Measurements from ENCODE around the gene RIOK1. TPM values are rescaled to one million over a fixed set of nuclear protein-coding genes. Genes with fewer than 3 reads are reported as not detected.

RIOK1 gene
- total RNA-seq, 1 experiment from 2014 or later, result 16.9 TPM

DNA sequence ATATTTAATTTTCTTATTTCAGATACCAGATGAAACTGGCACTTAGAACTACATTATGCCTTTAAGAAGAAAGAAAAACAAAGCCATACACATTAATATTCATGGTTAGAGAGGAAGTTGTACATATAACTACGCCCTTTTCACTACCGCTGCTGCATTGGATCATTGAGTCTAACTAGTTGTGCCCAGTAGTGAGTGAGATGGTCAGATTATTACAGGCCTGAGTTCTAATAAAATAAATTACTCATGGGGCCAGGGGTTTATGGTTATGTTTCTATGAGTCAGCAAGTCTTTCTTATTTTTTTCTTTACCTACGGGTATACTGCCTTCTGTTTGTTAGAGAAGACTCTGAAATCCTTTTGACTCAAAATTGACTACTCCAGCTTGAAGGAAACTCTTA is 11.5 kb downstream of the RIOK1 start:
- Histone ChIP-seq H3K9me3 (ENCODE audit: insufficient read depth, low read depth) (no peaks in the 10 kb centered on the region), H3K4me2 (no peak overlapping the region), H3K36me3 (ENCODE audit: low read depth) (peaks cover 8% of the 10 kb centered on the region; the same call in 1 of the 2 replicates), H4K20me1 (ENCODE audit: insufficient read depth) (no peaks in the 10 kb centered on the region), H3K4me1 (replicated peaks; ENCODE audit: insufficient read depth) (no peaks in the 10 kb centered on the region), H3F3A (ENCODE audit: insufficient read depth, low read depth) (no peaks in the 10 kb centered on the region), H3K4me3 (no peak overlapping the region), H2AFZ (no peak overlapping the region), H3K79me2 (ENCODE audit: low read depth) (no peaks in the 10 kb centered on the region), H3K9me2 (ENCODE audit: insufficient read depth) (no peaks in the 10 kb centered on the region), H3K27ac (no peak overlapping the region), H3K27me3 (ENCODE audit: insufficient read depth, low read depth) (no peaks in the 10 kb centered on the region)
- TF ChIP-seq, protein P1, sequence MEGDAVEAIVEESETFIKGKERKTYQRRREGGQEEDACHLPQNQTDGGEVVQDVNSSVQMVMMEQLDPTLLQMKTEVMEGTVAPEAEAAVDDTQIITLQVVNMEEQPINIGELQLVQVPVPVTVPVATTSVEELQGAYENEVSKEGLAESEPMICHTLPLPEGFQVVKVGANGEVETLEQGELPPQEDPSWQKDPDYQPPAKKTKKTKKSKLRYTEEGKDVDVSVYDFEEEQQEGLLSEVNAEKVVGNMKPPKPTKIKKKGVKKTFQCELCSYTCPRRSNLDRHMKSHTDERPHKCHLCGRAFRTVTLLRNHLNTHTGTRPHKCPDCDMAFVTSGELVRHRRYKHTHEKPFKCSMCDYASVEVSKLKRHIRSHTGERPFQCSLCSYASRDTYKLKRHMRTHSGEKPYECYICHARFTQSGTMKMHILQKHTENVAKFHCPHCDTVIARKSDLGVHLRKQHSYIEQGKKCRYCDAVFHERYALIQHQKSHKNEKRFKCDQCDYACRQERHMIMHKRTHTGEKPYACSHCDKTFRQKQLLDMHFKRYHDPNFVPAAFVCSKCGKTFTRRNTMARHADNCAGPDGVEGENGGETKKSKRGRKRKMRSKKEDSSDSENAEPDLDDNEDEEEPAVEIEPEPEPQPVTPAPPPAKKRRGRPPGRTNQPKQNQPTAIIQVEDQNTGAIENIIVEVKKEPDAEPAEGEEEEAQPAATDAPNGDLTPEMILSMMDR (conservative IDR thresholded peaks at IDR 0.05), result no peak
- TF ChIP-seq EZH2 (IDR thresholded peaks at IDR 0.05; ENCODE audit: low read depth), result no peak
- no TSS peak for BruUV-seq (replicated peaks)
- ChIA-PET POLR2A (ENCODE audit: unreplicated experiment) (interaction anchor here (0.7 kb wide), 2 partner anchors 89 to 831 kb away, joined by 4 to 5 read pairs; no protein-coding TSS in a partner anchor), CTCF (interaction anchor here (0.6 kb wide), 1 partner anchor 125 kb away, joined by 3 read pairs; no protein-coding TSS in a partner anchor)
- intact Hi-C loops (cut with micrococcal nuclease; ENCODE audit: unreplicated experiment), result no loop called here
- no peak for DNase-seq

DNA sequence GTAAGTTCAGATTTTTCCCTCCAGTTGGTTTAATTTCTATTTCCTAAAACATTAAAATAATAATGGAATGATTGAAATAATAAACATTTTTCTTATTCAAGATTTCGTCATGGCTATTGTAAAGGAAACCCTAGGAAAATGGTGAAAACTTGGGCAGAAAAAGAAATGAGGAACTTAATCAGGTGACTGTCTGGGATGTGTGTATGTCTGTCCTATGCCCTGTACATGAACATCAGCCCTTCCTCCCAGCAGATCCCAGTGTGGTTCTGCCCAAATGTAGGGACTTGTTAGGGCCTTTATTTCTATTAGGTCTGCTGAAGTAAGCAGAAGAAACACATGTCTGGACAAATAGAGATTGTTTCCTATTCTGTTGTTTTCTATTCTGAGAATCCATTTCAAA is 13.1 kb downstream of the RIOK1 start:
- H3K9me2 ChIP-seq (ENCODE audit: insufficient read depth), result no peaks in the 10 kb centered on the region
- H3K36me3 ChIP-seq (ENCODE audit: low read depth), result peaks cover 8% of the 10 kb centered on the region; the same call in 1 of the 2 replicates
- H3K9me3 ChIP-seq (ENCODE audit: insufficient read depth, low read depth), result no peaks in the 10 kb centered on the region
- H4K20me1 ChIP-seq (ENCODE audit: insufficient read depth), result no peaks in the 10 kb centered on the region
- no peaks in the 10 kb centered on the region for H3K4me1 ChIP-seq (replicated peaks; ENCODE audit: insufficient read depth)
- no peak overlapping the region for H3K4me3 ChIP-seq
- DNase-seq, result no peak
- POLR2A ChIA-PET (ENCODE audit: unreplicated experiment), result no interaction called here
- no peaks in the 10 kb centered on the region for H3K79me2 ChIP-seq (ENCODE audit: low read depth)
- CTCF ChIA-PET, result no interaction called here
- no peaks in the 10 kb centered on the region for H3F3A ChIP-seq (ENCODE audit: insufficient read depth, low read depth)
- no peak overlapping the region for H3K27ac ChIP-seq
- TF ChIP-seq, protein P1 (conservative IDR thresholded peaks at IDR 0.05), result no peak
- TF ChIP-seq EZH2 (IDR thresholded peaks at IDR 0.05; ENCODE audit: low read depth), result no peak
- intact Hi-C loops (cut with micrococcal nuclease; ENCODE audit: unreplicated experiment), result no loop called here
- H3K4me2 ChIP-seq, result no peak overlapping the region
- no TSS peak for BruUV-seq (replicated peaks)
- no peaks in the 10 kb centered on the region for H3K27me3 ChIP-seq (ENCODE audit: insufficient read depth, low read depth)
- H2AFZ ChIP-seq, result no peak overlapping the region

DNA sequence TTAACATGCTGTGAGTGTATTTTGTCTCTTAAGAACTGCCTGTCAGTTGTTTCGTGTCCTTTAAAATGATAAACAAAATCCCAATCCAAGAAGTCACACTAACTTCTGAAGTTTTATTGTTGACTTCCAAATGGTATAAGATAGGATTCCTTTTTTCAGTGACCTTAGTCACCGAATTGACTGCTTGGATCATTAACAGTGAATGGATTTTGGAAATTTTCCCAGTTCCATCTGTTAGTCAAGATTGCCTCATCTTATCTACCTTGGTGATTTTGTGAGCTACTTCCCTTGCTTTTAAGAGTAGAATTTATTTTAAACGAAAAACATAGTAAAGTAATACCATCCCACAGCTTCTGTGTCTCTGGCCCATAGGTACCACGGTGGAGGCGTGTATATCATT is 14.9 kb downstream of the RIOK1 start:
- CTCF ChIA-PET, result no interaction called here
- TF ChIP-seq EZH2 (IDR thresholded peaks at IDR 0.05; ENCODE audit: low read depth), result no peak
- TF ChIP-seq, protein P1 (conservative IDR thresholded peaks at IDR 0.05), result no peak
- no peaks in the 10 kb centered on the region for H3K79me2 ChIP-seq (ENCODE audit: low read depth)
- no peak overlapping the region for H3K27ac ChIP-seq
- no peaks in the 10 kb centered on the region for H3F3A ChIP-seq (ENCODE audit: insufficient read depth, low read depth)
- no peaks in the 10 kb centered on the region for H3K27me3 ChIP-seq (ENCODE audit: insufficient read depth, low read depth)
- no peaks in the 10 kb centered on the region for H4K20me1 ChIP-seq (ENCODE audit: insufficient read depth)
- no peaks in the 10 kb centered on the region for H3K9me3 ChIP-seq (ENCODE audit: insufficient read depth, low read depth)
- H2AFZ ChIP-seq, result no peak overlapping the region
- no peaks in the 10 kb centered on the region for H3K4me1 ChIP-seq (replicated peaks; ENCODE audit: insufficient read depth)
- H3K4me3 ChIP-seq, result no peak overlapping the region
- BruUV-seq (replicated peaks), result no TSS peak
- intact Hi-C loops (cut with micrococcal nuclease; ENCODE audit: unreplicated experiment), result no loop called here
- H3K4me2 ChIP-seq, result no peak overlapping the region
- no peak for DNase-seq
- peaks cover 8% of the 10 kb centered on the region; the same call in 1 of the 2 replicates for H3K36me3 ChIP-seq (ENCODE audit: low read depth)
- no peaks in the 10 kb centered on the region for H3K9me2 ChIP-seq (ENCODE audit: insufficient read depth)
- POLR2A ChIA-PET (ENCODE audit: unreplicated experiment), result no interaction called here
